C4-2B (cell line): Measurements from ENCODE around the gene TNC.

ENCODE experiments used
- H3K27ac ChIP-seq: fragments of 450-650 bp; 2 replicates; pipeline ENCODE4 v1.5.1; 2017
- ZFX ChIP-seq: fragments of 450-650 bp; IDR thresholded peaks from 2 replicates; pipeline ENCODE4 v1.6.1; 2017
- TF ChIP-seq, protein P1 (sequence below): fragments of 450-650 bp; conservative IDR thresholded peaks from 2 replicates; pipeline ENCODE4 v1.5.1; 2017; ENCODE audit warnings: mild to moderate bottlenecking

TNC gene

DNA sequence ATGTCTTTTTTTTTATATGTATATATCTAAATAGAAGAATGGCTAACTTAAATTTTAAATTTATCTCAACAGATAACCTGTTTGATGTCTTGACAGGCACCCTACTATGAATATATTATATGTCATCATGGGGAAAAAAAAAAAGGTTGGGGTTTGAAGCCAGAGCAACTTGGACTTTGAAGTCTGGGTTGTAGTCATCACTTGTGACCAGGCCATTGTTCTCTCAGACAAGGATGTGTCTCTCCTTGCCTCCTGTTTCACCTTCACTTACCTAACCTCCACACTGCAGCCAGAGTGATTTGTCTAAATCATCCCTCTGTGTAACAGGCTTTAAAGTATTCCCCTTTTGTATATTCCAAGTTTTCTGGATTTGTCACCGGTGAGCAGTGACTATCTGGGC, 130.8 kb downstream of the TNC start:
- H3K27ac ChIP-seq: no peak overlapping the region

DNA sequence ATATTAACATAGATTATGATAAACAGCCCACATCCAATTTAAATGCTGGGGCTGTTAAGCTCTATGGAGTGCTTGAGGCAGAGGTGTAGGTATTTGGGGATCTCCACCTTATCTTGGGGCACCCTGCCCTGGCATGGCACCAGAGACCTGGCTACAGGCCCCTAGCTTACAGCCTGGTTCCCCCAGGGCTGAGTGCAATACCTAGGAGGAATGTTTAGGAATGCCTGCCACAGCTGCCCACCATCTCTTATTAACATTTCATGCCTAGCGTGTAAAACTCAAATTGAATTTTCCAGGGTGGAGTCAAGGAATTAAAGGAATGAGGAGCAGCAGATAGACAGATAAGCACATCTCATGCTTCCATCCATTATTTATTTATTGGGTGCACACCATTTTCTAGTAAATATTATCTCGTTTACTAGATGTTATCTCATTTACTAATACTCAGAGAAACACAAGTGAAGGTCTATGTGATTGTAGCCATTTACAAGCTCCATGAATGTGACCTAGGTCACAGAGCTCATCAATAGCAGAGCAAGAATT, 131.9 kb downstream of the TNC start:
- H3K27ac ChIP-seq: peak overlapping the region; percentile 21; the same call in 1 of the 2 replicates
- no peak for TF ChIP-seq ZFX
- TF ChIP-seq, protein P1, sequence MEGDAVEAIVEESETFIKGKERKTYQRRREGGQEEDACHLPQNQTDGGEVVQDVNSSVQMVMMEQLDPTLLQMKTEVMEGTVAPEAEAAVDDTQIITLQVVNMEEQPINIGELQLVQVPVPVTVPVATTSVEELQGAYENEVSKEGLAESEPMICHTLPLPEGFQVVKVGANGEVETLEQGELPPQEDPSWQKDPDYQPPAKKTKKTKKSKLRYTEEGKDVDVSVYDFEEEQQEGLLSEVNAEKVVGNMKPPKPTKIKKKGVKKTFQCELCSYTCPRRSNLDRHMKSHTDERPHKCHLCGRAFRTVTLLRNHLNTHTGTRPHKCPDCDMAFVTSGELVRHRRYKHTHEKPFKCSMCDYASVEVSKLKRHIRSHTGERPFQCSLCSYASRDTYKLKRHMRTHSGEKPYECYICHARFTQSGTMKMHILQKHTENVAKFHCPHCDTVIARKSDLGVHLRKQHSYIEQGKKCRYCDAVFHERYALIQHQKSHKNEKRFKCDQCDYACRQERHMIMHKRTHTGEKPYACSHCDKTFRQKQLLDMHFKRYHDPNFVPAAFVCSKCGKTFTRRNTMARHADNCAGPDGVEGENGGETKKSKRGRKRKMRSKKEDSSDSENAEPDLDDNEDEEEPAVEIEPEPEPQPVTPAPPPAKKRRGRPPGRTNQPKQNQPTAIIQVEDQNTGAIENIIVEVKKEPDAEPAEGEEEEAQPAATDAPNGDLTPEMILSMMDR: no peak

More for the DNA sequence above, 130.8 kb downstream of the TNC start:
- no peak for TF ChIP-seq ZFX
- TF ChIP-seq, protein P1: no peak

DNA sequence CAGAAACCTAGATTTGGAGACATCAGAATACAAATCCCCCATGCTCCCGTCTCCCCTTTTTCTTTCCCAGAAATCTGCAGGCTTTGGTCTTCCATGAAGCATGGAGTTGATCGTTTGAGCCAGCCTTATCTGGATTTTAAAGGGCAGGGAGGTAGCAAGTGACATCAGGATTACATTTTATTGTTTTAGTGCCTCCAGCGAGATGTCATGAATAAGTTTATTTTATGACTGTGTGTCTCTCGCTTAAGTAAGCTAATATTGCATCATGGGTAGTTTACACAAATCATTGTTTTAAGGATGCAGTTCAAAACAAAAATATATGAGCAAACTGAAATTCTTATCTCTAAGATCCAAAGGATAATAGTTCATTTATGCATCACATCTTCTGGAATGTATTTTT, 136.9 kb downstream of the TNC start:
- no peak overlapping the region; the same call in 1 of the 2 replicates for H3K27ac ChIP-seq
- no peak for TF ChIP-seq ZFX
- TF ChIP-seq, protein P1: no peak

DNA sequence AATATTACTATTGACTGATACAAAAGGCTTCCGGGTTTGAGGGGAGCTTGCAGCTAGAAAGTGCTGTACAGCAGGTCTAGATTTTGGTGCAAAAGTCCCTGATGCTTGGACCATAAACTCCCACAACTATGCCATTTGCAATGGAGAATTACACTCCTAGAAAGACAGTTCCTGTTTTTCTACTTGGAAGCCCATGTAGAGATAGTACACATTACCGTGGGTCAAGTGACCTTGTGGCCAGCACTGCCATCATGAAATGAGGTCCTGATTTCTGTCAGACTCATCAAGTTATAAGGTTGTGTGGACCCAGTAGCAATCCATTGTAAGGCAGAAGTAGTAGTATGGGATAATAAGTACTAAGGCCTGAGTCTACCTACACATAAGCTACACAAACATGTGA, 144.7 kb downstream of the TNC start:
- no peak overlapping the region for H3K27ac ChIP-seq

DNA sequence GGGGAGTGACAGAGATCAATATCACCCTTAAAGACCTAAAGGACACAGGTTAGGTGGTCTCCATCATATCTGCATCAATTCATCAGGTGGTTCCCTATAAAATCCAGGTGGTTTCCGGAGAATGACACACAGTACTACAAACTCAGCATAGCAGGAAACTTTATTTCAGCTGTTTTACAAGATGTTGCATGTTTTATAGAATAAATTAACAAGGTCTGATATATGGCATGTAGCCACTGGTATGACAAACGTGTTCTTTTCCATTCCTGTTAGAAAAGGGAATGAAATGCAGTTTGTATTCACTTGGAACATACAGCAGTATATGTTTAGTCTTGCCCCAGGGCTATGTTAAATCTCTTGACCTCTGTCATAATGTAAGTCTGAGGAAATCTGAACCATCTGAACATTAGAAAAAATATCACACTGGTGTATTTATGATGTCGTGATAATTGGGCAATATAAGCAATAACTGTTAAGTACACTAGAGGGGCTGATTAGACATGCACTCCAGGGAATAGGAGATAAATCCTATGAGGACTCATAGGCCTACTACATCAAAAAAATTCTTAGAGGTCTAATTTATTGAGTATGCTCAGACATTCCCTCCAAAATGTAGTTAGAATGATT, 145.3 kb downstream of the TNC start:
- TF ChIP-seq, protein P1: no peak
- no peak for TF ChIP-seq ZFX
- no peak overlapping the region for H3K27ac ChIP-seq

More for the DNA sequence above, 144.7 kb downstream of the TNC start:
- TF ChIP-seq, protein P1: no peak
- TF ChIP-seq ZFX: no peak
